Neural crest cell (in vitro differentiated cells): ENCODE results near the gene GLS2. TPM values are rescaled to one million over a fixed set of nuclear protein-coding genes. Genes with fewer than 3 reads are reported as not detected.

ENCODE experiments used
- DNase-seq: peaks from one replicate; pipeline ENCODE4 v3.0.0; 2021; ENCODE audit warnings: low read depth, mixed read lengths, low spot score
- H3K27ac Mint-ChIP-seq: one replicate; pipeline ENCODE4 v1.8.0; 2021; ENCODE audit warnings: mild to moderate bottlenecking, mixed read lengths; ENCODE audit not compliant: unreplicated experiment
- H3K27me3 Mint-ChIP-seq: 2 replicates; pipeline ENCODE4 v1.8.0; 2021; ENCODE audit warnings: low read depth, mild to moderate bottlenecking, mixed read lengths
- H3K36me3 Mint-ChIP-seq: 2 replicates; pipeline ENCODE4 v1.8.0; 2021; ENCODE audit warnings: low read depth, mild to moderate bottlenecking, mixed read lengths
- H3K4me1 Mint-ChIP-seq: 2 replicates; pipeline ENCODE4 v1.8.0; 2021; ENCODE audit warnings: mixed read lengths
- H3K4me3 Mint-ChIP-seq: one replicate; pipeline ENCODE4 v1.8.0; 2021; ENCODE audit warnings: mild to moderate bottlenecking, mixed read lengths
- H3K9me3 Mint-ChIP-seq: 2 replicates; pipeline ENCODE4 v1.8.0; 2021; ENCODE audit warnings: mixed read lengths
- CTCF ChIP-seq: fragments of 200-600 bp; sonication (generic); conservative IDR thresholded peaks from 2 replicates; pipeline ENCODE4 v1.5.0; 2021; ENCODE audit warnings: antibody characterized with exemption, mild to moderate bottlenecking
- total RNA-seq: library from RNA; stranded (reverse); gene quantifications from 2 replicates; pipeline ENCODE4 v1.2.1, GENCODE V29; 2021

Gene GLS2
- total RNA-seq, 1 donor from 2014 or later: 0.35 TPM

DNA sequence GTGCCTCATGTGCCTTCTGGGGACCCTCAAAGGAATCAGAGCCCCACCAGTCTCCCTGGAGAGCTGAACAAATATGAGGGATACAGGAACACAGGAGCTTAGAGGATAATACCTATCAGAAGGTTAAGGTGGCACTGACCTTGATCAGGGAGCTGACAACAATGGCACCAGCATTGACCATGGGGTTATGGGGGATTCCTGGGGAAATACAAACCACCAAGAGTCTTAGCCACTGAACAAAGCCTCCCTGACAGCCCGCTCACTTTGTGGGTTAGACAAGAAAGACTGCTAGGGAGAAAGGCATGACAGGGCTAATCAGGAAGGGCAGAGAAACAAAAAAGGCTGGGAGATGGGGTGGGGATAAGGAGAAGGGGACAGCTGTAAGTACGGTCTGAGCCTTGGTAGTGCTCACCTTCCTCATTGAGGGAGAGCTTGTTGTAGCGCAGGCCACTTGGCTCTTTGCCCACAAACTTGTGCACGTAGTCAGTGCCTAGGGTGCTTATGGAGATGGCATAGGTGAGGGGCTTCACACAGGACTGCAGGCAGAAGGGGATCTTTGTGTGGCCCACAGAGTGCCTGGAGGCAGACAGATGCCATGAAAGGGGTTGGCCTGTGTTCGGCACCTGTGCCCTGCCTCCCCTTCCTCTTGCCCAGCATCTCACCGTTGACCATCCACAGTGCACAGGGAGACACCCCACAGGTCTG, 10.3 kb downstream of the GLS2 start:
- Mint-ChIP-seq H3K27ac (peak overlapping the region; percentile 62), H3K4me3 (no peak overlapping the region), H3K27me3 (peaks cover 2% of the 10 kb centered on the region), H3K9me3 (no peaks in the 10 kb centered on the region), H3K36me3 (no peaks in the 10 kb centered on the region), H3K4me1 (no peaks in the 10 kb centered on the region)
- DNase-seq: no peak
- TF ChIP-seq CTCF: no peak

DNA sequence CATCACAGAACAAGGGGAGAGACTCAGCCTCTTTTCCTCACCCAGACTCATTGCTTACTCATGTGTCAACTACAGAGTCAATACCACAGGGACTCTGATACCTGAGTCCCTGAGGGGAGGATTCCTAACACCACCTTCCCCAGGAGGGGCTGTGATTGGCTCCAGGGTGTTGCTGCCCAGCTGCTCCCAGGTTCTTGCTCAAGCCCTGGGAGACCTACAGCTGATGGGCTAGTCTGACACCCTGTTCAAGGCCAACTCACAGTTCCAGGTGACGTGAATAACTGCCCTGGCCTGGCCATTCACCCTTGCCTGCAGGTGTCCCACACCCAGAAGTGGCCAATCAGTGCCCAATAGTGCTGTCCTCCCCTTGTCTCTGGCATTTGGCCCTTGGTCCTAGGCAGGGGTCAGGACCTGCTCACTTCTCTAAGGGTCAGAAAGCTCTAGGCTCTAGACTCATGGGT, 11.0 kb downstream of the GLS2 start:
- H3K27me3 Mint-ChIP-seq: no peaks in the 10 kb centered on the region
- no peak overlapping the region for H3K4me3 Mint-ChIP-seq
- no peak overlapping the region for H3K27ac Mint-ChIP-seq
- H3K9me3 Mint-ChIP-seq: no peaks in the 10 kb centered on the region
- no peak for DNase-seq
- no peak for TF ChIP-seq CTCF
- no peaks in the 10 kb centered on the region for H3K4me1 Mint-ChIP-seq
- no peaks in the 10 kb centered on the region for H3K36me3 Mint-ChIP-seq

DNA sequence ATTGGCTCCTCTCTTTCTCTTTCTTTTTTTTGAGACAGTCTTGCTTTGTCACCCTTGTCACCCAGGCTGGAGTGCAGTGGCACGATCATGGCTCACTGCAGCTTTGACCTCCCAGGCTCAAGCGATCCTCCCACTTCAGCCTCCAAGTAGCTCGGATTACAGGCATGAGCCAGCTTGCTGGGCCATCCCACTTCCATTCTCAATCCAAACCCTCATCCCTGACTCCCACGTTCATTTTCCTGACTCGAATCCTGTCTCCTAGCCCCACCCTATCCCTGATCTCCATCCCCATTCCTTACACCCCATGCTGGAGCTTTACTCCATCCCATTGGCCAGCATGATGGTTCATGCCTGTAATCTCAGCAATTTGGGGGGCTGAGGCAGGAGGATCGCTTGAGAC, 11.8 kb downstream of the GLS2 start:
- Mint-ChIP-seq H3K27me3 (no peaks in the 10 kb centered on the region), H3K4me3 (no peak overlapping the region), H3K27ac (no peak overlapping the region), H3K9me3 (no peaks in the 10 kb centered on the region), H3K36me3 (no peaks in the 10 kb centered on the region), H3K4me1 (no peaks in the 10 kb centered on the region)
- TF ChIP-seq CTCF: no peak
- DNase-seq: no peak

DNA sequence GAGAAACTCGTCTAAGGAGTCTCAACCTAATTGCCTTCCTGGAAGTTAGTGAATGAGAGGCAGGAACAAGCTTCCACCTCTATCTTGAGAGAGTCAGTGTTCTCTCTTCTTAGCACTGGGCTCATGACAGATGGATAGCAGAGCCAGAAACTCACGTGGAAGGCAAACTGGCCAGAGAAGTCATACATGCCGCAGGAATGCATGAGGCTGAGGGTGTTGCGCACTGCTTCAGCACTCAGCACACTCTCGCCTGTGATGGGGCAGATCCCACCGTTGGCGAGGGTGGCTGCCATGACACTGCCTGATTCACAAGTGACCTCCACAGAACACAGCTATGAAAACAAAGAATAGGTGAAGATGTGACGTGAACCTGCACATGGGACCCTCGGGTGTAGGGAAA, 13.6 kb downstream of the GLS2 start:
- no peaks in the 10 kb centered on the region for H3K27me3 Mint-ChIP-seq
- H3K27ac Mint-ChIP-seq: no peak overlapping the region
- H3K9me3 Mint-ChIP-seq: no peaks in the 10 kb centered on the region
- H3K4me1 Mint-ChIP-seq: peaks cover 8% of the 10 kb centered on the region
- TF ChIP-seq CTCF: no peak
- DNase-seq: no peak
- no peak overlapping the region for H3K4me3 Mint-ChIP-seq
- peaks cover 4% of the 10 kb centered on the region for H3K36me3 Mint-ChIP-seq

DNA sequence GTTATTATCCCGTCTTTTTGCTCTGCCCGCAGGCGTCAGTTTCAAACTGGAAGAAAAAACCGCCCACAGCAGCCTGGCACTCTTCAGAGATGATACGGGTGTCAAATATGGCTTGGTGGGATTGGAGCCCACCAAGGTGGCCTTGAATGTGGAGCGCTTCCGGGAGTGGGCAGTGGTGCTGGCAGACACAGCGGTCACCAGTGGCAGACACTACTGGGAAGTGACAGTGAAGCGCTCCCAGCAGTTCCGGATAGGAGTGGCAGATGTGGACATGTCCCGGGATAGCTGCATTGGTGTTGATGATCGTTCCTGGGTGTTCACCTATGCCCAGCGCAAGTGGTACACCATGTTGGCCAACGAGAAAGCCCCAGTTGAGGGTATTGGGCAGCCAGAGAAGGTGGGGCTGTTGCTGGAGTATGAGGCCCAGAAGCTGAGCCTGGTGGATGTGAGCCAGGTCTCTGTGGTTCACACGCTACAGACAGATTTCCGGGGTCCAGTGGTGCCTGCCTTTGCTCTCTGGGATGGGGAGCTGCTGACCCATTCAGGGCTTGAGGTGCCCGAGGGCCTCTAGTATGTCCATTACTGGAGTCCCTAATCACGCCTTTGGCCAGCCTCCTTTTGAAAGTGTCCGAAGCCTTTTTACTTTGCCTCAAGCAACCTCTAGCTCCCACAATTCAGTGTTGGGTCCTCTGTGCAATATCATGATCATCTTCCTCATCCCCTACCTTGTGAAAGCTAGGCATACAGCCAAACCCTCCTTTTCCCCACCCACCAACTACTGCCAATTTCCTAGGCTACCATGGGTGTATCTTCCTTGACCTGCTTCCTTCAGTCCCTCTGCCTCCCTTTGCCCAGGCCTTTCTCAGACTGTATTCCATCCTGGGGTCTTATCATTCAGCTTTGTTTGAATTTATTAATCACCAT, 18.7 kb downstream of the GLS2 start:
- Mint-ChIP-seq H3K27ac (peak overlapping the region; percentile 96), H3K4me3 (peak overlapping the region; percentile 91), H3K36me3 (peaks cover 4% of the 10 kb centered on the region), H3K4me1 (peaks cover 20% of the 10 kb centered on the region), H3K9me3 (no peaks in the 10 kb centered on the region), H3K27me3 (no peaks in the 10 kb centered on the region)
- no peak for TF ChIP-seq CTCF
- DNase-seq: no peak
